Hepatic stellate cell (primary cell): ENCODE results near the gene RSBN1L.

ENCODE experiments used
- DNase-seq: peaks from one replicate; pipeline ENCODE4 v3.0.0; 2011; ENCODE audit warnings: low spot score

The RSBN1L gene

GRCh38 chr7:77731716-77732115 is 35.5 kb downstream of the RSBN1L start:
- no peak for DNase-seq

- no peak for DNase-seq
These were observed 38.6 kb downstream of the RSBN1L start for GRCh38 chr7:77734659-77735421.

DNA sequence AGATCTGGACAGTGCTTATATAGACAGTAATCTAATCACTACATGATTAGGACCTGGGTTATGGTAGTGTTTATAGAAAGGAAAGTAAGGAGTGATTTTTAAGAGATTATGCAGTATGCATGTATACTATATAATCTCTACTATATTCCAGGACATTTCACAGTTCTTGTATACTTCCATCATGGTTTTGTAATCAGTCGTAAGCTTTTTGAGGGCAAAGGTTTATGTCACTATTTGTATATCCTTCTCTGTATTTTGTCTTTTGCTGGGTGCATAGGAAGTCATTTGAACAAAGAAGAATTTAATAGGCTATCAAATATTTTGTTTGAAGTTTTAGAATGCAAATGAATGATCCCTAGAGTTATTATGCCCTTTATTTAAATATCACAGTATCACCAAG is 39.2 kb downstream of the RSBN1L start:
- no peak for DNase-seq

DNA sequence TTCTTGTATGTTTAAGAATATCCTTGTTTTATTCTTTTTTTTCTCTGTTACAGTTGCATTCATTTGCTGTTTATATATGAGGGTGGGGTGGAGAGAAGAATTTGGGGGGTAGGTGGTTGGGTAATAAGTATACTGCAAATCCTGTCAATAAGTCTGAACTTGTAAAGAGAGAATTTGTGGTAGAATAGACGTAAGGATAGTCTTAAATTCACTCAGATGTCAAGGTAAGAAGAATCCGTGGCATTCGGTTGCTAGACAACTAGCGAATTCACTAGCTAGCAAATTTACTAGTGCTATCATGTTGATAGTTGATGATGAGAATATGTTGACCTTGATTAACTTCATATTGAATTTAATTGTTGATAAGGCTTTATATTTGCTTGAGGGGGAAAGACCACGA is 40.7 kb downstream of the RSBN1L start:
- DNase-seq: no peak

GRCh38 chr7:77738382-77738781 is 42.1 kb downstream of the RSBN1L start:
- DNase-seq: no peak

- peak; percentile 43 for DNase-seq
These were observed 42.6 kb downstream of the RSBN1L start for GRCh38 chr7:77738871-77739270.

DNA sequence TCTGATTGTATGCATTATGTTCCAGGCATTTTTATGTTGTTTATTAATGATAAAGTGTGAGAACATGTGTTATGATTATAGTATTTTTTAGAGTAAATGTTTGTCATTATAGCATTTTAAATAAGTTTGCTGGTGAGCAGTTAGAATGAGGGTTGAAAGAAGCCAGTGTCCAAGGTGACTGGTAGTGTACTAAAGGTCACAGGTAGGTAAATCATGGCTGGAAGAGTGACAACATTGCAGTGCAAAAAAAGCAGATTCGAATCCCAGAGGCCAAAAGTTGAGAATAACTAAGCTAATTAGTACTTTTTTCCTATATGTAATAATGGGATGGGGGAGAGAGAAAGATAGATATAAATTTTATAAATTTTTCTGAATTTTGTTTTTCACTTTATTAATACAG is 44.0 kb downstream of the RSBN1L start:
- DNase-seq: no peak

DNA sequence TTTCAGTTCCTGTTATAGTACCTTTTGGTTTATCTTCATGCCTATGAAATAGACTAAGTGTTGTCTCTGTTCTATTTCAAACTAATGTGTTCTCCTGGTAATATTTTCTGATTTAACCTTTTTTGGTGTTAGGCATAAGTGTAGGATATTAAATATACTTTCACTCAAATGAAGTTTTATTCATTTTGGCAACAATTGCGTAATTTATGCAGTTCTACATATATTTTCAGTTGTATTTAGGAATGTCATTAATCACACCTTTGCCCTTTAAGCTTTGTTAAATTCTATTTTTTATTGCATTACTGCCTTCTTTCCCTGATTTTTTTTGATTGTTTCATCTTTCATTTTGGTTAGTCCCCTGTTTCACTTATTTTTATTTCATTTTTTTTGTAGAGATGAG is 47.3 kb downstream of the RSBN1L start:
- no peak for DNase-seq

GRCh38 chr7:77745746-77746145 is 49.5 kb downstream of the RSBN1L start:
- no peak for DNase-seq

DNA sequence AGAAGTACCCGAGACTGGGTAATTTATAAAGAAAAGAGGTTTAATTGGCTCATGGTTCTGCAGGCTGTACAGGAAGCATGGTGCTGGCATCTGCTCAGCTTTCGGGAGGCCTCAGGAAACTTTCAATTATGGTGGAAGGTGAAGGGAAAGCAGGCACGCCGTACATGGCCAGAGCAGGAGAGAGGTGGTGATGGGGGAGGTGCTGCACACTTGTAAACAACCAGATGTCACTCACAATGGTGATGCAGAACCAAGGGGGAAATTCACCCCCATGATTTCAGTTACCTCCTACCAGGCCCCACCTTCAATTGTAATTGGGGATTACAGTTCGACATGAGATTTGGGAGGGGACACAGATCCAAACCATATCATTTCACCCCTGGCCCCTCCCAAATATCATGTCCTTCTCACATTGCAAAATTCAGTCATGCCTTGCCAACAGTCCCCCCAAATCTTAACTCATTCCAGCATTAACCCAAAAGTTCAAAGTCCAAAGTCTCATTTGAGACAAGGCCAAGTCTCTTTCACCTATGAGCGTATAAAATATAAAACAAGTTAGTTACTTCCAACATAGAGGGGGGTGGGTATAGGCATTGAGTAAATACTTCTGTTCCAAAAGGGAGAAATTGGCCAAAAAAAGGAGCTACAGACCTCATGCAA is 50.0 kb downstream of the RSBN1L start:
- DNase-seq: no peak

DNA sequence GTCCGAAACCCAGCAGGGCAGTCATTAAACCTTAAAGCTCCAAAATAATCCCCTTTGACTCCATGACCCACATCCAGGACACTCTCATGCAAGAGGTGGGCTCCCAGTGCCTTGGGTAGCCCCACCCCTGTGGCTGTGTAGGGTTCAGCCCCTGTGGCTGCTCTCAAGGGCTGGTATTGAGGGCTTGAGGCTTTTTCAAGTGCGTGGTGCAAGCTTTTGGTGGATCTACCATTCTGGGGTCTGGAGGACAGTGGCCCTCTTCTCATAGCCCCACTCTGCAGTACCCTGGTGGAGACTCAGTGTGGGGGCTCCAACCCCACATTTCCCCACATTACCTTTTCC is 50.5 kb downstream of the RSBN1L start:
- no peak for DNase-seq

GRCh38 chr7:77747178-77747577 is 50.9 kb downstream of the RSBN1L start:
- no peak for DNase-seq

DNA sequence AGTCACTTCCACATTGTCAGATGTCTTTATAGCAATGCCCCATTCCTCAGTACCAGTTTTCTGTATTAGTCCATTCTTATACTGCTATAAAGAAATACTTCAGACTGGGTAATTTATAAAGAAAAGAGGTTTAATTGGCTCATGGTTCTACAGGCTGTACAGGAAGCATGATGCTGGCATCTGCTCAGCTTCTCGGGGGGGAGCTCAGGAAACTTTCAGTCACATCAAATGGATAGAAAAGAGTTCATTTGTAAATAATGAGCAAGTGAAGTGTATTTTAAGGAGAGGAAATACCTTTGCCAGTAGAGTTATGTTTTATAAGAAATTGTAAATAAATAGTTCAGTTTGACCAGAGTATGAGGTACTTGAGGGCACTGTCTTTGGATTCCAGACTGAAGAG is 51.5 kb downstream of the RSBN1L start:
- no peak for DNase-seq

DNA sequence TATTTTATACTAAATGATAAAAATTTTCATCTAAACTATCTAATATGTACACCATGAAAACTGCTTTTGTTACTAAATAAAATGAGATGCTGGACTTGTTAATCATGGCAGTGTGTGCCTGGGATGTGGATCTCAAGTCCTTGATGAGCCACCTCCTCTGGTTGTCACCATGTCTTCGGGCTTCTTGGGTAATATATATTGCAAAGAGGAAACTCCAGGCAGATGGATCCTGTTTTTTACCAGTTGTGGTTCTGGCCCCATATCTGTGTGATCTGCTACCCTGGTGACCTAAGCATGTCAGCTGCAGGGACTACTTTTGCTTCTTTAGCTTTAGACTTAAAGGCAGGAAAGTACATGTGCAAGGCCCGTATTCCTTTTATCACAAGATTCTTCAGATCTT is 55.8 kb downstream of the RSBN1L start:
- no peak for DNase-seq

DNA sequence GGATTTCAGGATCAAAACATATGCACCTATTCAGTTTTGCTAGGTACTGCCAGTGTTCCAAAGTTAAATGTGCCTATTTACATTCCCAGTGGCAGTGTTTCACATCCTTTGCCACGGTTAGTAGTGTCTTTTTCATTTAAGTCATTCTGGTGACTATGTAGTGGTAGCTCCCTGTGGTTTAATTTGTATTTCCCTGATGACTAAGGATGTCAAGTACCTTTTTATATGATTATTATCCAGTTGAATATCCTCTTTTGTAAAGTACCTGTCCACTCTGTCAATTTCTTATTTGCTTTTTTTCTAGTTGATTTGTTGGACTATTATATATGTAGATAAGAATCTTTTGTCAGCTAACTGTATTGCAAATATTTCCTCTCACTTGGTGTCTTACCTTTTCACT is 56.9 kb downstream of the RSBN1L start:
- DNase-seq: no peak

DNA sequence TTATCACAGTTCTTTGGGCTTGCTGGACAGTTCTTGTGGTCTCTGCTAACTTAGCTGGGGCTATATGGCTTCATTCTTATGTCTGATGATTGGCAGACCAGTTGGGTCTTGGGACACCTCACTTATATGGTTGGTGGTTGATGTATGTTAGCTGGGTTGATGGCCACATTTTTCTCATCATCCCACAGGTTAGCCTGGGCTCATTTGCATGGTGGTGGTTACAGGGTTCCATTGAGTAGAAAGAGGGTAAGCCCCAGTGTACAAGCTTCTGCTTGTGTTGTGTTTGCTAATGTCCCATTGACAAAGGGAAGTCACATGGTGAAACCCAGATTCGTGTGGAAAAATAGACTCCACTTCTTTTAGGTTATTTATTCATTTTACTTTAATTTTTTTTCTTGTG is 61.3 kb downstream of the RSBN1L start:
- DNase-seq: no peak

DNA sequence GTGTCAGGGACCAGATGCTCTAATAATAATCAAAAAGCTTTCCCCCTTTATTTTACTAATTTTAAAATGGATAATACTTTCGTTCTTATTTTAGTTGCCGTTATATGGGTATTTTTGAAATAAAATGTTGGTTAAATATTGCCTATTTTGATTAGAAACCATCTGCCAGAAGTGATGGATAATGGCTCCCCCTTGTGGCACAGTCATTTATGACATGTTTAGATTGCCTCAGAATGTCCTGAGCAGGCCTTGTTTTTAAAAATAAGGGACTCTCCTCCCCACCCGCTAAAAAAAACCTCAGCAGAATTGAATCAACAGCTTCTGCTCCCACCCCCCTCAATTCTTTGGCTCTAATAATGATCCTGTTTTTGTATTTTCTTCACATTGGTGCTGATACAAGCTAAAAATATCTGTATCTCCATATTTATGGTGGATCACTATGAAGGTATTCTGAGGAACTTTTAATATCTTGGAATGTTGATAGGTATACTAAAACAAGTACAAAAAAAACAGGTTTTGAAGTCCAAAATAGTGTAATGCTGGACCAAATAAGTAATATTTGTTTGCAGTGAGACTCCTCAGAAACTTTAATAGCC is 63.1 kb downstream of the RSBN1L start:
- DNase-seq: peak; percentile 24

DNA sequence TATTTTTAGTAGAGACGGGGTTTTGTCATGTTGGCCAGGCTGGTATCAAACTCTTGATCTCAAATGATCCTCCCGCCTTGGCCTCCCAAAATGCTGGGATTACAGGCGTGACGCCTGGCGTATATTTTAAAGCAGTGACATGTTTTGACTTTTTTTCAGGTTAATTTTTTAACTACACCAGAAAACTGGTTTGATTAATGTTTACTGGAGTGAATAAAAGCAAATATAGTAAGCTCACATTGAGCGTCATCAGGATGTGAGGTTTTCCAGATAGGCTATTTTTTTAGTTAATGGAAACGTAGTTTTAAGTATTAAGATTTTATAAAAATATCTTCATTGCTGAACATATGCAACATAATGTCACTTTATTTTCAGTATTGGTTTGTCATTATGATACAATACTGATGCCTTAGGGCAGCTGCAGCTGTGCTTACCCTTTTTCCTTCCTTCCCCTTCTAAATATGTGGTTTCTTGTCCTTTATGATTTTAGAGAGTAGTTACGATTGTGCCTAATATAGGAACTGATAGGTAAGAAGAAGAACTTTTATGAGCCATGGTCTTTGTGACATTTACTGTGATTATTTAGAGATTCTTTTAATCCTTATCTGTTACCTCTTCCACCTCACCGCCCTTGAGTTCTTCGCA is 64.7 kb downstream of the RSBN1L start:
- DNase-seq: no peak

GRCh38 chr7:77765481-77765880 is 69.2 kb downstream of the RSBN1L start:
- no peak for DNase-seq

GRCh38 chr7:77765906-77766800 is 69.9 kb downstream of the RSBN1L start:
- peak; percentile 27 for DNase-seq

DNA sequence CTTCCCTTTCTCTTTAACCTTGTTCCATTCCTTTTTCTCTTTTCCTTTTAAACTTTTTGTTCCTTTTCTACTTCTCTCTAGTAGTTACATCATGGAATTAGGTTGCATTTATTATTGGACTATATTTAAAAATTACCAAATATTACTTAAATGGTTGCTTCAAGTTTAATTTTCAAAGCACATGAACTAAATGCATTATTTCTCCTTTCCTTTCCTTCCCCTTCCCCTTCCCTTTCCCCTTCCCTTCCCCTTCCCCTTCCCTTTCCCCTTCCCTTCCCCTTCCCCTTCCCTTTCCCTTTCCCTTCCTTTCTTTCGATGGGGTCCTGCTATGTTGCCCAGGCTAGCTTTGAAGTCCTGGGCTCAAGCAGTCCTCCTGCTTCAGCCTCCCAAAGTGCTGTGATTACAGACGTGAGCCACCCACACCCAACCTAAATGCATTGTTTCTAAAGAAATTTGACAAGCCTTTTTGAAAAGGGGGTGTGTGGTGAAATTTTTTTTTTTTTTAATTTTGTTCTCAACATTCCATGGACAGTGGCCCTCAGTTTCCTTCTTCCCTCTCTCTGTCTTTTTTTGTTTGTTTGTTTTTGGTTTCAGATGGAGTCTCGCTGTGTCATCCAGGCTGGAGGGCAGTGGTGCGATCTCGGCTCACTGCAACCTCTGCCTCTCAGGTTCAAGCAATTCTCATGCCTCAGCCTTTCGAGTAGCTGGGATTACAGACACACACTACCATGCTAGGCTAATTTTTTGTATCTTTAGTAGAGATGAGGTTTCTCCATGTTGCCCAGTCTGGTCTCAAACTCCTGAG is 70.7 kb downstream of the RSBN1L start:
- DNase-seq: no peak
